ENCODE measurements around the gene UBE2E1.
A peak's percentile ranks its signal among the peaks of the same experiment; 100 is the strongest.

Gene UBE2E1

GRCh38 chr3:23805210-23805632 is 534 bp upstream of the UBE2E1 start:
- H3K27me3 Mint-ChIP-seq (ENCODE audit: low read depth) = peaks cover 42% of the 10 kb centered on the region

GRCh38 chr3:23806534-23807423 is 1.0 kb downstream of the UBE2E1 start:
- Mint-ChIP-seq H3K27me3 (ENCODE audit: low read depth) (peaks cover 36% of the 10 kb centered on the region), H3K36me3 (ENCODE audit: low read depth) (peaks cover 31% of the 10 kb centered on the region), H3K27ac (peak overlapping the region; percentile 94), H3K4me3 (peak overlapping the region; percentile 95), H3K9me3 (no peaks in the 10 kb centered on the region), H3K4me1 (ENCODE audit: low read depth) (peaks cover 39% of the 10 kb centered on the region)
- no peak for DNase-seq (ENCODE audit: low spot score)

More at GRCh38 chr3:23805210-23805632, 534 bp upstream of the UBE2E1 start:
- H3K27ac Mint-ChIP-seq = peak overlapping the region; percentile 64
- H3K9me3 Mint-ChIP-seq = no peaks in the 10 kb centered on the region
- DNase-seq (ENCODE audit: low spot score) = no peak
- peaks cover 36% of the 10 kb centered on the region for H3K4me1 Mint-ChIP-seq (ENCODE audit: low read depth)
- peak overlapping the region; percentile 91 for H3K4me3 Mint-ChIP-seq
- H3K36me3 Mint-ChIP-seq (ENCODE audit: low read depth) = peaks cover 30% of the 10 kb centered on the region

DNA sequence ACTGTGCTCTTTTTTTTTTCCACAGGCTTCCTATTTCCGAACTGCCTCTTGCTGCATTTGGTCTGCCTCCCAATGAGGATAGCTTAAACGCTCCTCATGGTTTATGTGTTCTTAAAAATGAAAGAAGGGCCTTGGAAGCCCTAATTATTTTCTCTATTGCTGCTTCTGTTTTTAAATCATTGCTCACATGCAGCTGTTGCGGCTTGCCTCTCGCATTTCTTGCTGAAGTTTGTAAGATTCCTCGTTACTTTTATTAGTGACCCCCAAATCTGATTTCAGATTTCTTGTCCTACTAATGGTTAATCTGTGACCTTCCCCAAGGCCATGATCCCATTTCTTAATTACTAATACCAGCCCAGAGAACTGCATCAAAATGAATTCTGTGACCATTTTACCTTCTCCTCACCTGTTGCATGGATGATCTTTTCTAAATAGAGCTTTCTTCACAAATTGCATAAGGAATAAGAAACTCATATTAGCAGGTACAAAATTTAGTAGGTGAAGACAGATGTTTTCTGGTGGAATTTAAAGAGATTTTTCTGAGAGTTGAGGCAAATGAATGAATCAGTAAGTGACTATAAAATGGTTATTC is 1.8 kb downstream of the UBE2E1 start:
- H3K4me3 Mint-ChIP-seq = peak overlapping the region; percentile 95

DNA sequence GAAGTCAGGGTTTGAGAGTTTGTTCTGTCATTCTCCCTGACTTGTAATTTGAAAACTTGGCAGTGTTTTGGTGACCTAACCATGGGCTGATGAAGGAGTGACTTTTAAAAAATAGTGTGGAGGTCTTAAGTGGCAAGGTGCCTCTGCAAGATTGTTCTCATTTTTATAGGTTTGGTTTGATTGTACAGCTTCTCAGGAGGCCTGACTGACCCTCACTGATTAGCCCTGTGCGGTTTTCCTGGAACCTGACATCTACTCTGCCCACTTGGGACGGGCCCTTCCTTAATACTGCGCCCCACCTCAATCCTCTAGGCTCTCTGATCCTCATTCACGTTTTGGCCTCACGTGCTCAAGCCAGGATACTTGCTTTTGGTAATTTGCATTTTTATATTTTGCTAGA is 2.8 kb downstream of the UBE2E1 start:
- Mint-ChIP-seq H3K4me3 (peak overlapping the region; percentile 95), H3K9me3 (no peaks in the 10 kb centered on the region), H3K27ac (no peak overlapping the region), H3K36me3 (ENCODE audit: low read depth) (peaks cover 41% of the 10 kb centered on the region), H3K4me1 (ENCODE audit: low read depth) (peaks cover 49% of the 10 kb centered on the region), H3K27me3 (ENCODE audit: low read depth) (peaks cover 25% of the 10 kb centered on the region)
- no peak for DNase-seq (ENCODE audit: low spot score)

More for the DNA sequence above, 1.8 kb downstream of the UBE2E1 start:
- no peaks in the 10 kb centered on the region for H3K9me3 Mint-ChIP-seq
- peak overlapping the region; percentile 94 for H3K27ac Mint-ChIP-seq
- H3K36me3 Mint-ChIP-seq (ENCODE audit: low read depth) = peaks cover 38% of the 10 kb centered on the region
- H3K4me1 Mint-ChIP-seq (ENCODE audit: low read depth) = peaks cover 47% of the 10 kb centered on the region
- no peak for DNase-seq (ENCODE audit: low spot score)
- peaks cover 35% of the 10 kb centered on the region for H3K27me3 Mint-ChIP-seq (ENCODE audit: low read depth)

- Mint-ChIP-seq H3K36me3 (ENCODE audit: low read depth) (peaks cover 41% of the 10 kb centered on the region), H3K4me1 (ENCODE audit: low read depth) (peaks cover 49% of the 10 kb centered on the region), H3K9me3 (no peaks in the 10 kb centered on the region), H3K27ac (peak overlapping the region; percentile 1), H3K27me3 (ENCODE audit: low read depth) (peaks cover 20% of the 10 kb centered on the region), H3K4me3 (peak overlapping the region; percentile 90)
- no peak for DNase-seq (ENCODE audit: low spot score)
Observed at GRCh38 chr3:23809294-23809693, 3.5 kb downstream of the UBE2E1 start.

DNA sequence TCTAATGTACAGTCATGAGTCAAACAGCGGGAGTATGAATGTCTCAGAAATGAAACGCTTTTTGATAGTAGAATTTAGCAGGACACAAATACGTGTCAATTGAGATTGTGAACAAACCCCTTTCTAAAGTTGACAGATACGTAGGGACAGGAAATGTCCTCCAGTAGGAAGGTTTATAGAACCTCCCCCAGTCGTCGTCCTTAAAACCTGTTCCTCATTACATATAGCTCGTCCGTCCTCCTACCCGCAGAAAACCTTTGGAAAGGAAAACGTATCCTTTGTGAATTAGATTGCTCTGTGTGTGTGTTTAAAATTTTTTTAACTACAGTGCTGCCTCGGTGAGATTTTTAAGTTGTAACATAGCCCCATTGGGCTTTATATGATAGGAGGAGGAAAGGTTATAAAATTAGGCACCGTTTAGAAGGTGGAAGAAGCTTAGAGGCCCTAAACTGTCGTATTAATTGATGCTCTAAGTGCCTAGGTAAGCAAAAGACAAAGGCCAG is 4.1 kb downstream of the UBE2E1 start:
- peak overlapping the region; percentile 97 for H3K27ac Mint-ChIP-seq
- H3K36me3 Mint-ChIP-seq (ENCODE audit: low read depth) = peaks cover 43% of the 10 kb centered on the region
- H3K9me3 Mint-ChIP-seq = no peaks in the 10 kb centered on the region
- peak overlapping the region; percentile 90 for H3K4me3 Mint-ChIP-seq
- H3K4me1 Mint-ChIP-seq (ENCODE audit: low read depth) = peaks cover 49% of the 10 kb centered on the region
- DNase-seq (ENCODE audit: low spot score) = no peak
- peaks cover 15% of the 10 kb centered on the region for H3K27me3 Mint-ChIP-seq (ENCODE audit: low read depth)

GRCh38 chr3:23810343-23811184 is 4.8 kb downstream of the UBE2E1 start:
- DNase-seq (ENCODE audit: low spot score) = peak; percentile 49
- Mint-ChIP-seq H3K27me3 (ENCODE audit: low read depth) (peaks cover 8% of the 10 kb centered on the region), H3K27ac (peak overlapping the region; percentile 97), H3K4me1 (ENCODE audit: low read depth) (peaks cover 49% of the 10 kb centered on the region), H3K9me3 (no peaks in the 10 kb centered on the region), H3K36me3 (ENCODE audit: low read depth) (peaks cover 45% of the 10 kb centered on the region), H3K4me3 (peak overlapping the region; percentile 90)

DNA sequence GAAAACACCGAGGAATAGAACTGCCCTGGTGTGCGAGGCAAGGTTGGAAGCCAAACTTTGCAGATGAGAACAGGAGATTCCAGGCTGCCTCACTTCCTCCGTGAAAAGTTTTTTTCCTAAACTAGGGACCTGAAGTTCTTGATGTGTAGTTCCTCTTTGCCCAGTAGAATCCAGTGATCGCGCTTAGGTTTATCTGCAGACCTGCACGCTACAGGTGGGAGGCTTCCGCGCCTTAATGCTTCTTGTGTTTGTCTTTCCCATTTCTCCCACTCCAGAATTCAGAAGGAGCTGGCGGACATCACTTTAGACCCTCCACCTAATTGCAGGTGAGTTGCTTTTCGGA is 5.4 kb downstream of the UBE2E1 start:
- Mint-ChIP-seq H3K36me3 (ENCODE audit: low read depth) (peaks cover 44% of the 10 kb centered on the region), H3K27me3 (ENCODE audit: low read depth) (peaks cover 6% of the 10 kb centered on the region)
- no peak for DNase-seq (ENCODE audit: low spot score)

GRCh38 chr3:23811919-23812318 is 6.2 kb downstream of the UBE2E1 start:
- H3K36me3 Mint-ChIP-seq (ENCODE audit: low read depth) = peaks cover 45% of the 10 kb centered on the region
- H3K4me1 Mint-ChIP-seq (ENCODE audit: low read depth) = peaks cover 51% of the 10 kb centered on the region
- H3K4me3 Mint-ChIP-seq = peak overlapping the region; percentile 90

More for the DNA sequence above, 5.4 kb downstream of the UBE2E1 start:
- Mint-ChIP-seq H3K27ac (peak overlapping the region; percentile 94), H3K4me3 (peak overlapping the region; percentile 90), H3K4me1 (ENCODE audit: low read depth) (peaks cover 52% of the 10 kb centered on the region), H3K9me3 (no peaks in the 10 kb centered on the region)

GRCh38 chr3:23815879-23816278 is 10.1 kb downstream of the UBE2E1 start:
- no peaks in the 10 kb centered on the region for H3K9me3 Mint-ChIP-seq
- no peak for DNase-seq (ENCODE audit: low spot score)
- no peak overlapping the region for H3K4me3 Mint-ChIP-seq
- no peak overlapping the region for H3K27ac Mint-ChIP-seq
- H3K4me1 Mint-ChIP-seq (ENCODE audit: low read depth) = peaks cover 25% of the 10 kb centered on the region
- H3K36me3 Mint-ChIP-seq (ENCODE audit: low read depth) = peaks cover 23% of the 10 kb centered on the region
- no peaks in the 10 kb centered on the region for H3K27me3 Mint-ChIP-seq (ENCODE audit: low read depth)

More at GRCh38 chr3:23811919-23812318, 6.2 kb downstream of the UBE2E1 start:
- Mint-ChIP-seq H3K27me3 (ENCODE audit: low read depth) (peaks cover 6% of the 10 kb centered on the region), H3K27ac (peak overlapping the region; percentile 94), H3K9me3 (no peaks in the 10 kb centered on the region)
- DNase-seq (ENCODE audit: low spot score) = no peak

GRCh38 chr3:23816721-23817120 is 11.0 kb downstream of the UBE2E1 start:
- Mint-ChIP-seq H3K9me3 (no peaks in the 10 kb centered on the region), H3K27me3 (ENCODE audit: low read depth) (no peaks in the 10 kb centered on the region), H3K27ac (no peak overlapping the region), H3K4me3 (no peak overlapping the region), H3K4me1 (ENCODE audit: low read depth) (peaks cover 23% of the 10 kb centered on the region), H3K36me3 (ENCODE audit: low read depth) (peaks cover 24% of the 10 kb centered on the region)
- DNase-seq (ENCODE audit: low spot score) = no peak

GRCh38 chr3:23817508-23818223 is 11.9 kb downstream of the UBE2E1 start:
- H3K27ac Mint-ChIP-seq = no peak overlapping the region
- H3K4me1 Mint-ChIP-seq (ENCODE audit: low read depth) = peaks cover 14% of the 10 kb centered on the region
- no peak overlapping the region for H3K4me3 Mint-ChIP-seq
- H3K36me3 Mint-ChIP-seq (ENCODE audit: low read depth) = peaks cover 16% of the 10 kb centered on the region
- no peaks in the 10 kb centered on the region for H3K9me3 Mint-ChIP-seq
- no peaks in the 10 kb centered on the region for H3K27me3 Mint-ChIP-seq (ENCODE audit: low read depth)
- DNase-seq (ENCODE audit: low spot score) = no peak
